GM10847 (cell line): ENCODE results near the gene TP53TG3B.
"Not testable (repeated sequence)": the region's sequence is repeated elsewhere in the genome, so short reads cannot be mapped to it uniquely, and the experiment has no call there.

ENCODE experiments used
- POLR2A ChIP-seq: IDR thresholded peaks from 2 replicates; pipeline ENCODE4 v1.6.1; 2011; ENCODE audit not compliant: insufficient read length; ENCODE audit errors: extremely low read depth

The TP53TG3B gene, protein sequence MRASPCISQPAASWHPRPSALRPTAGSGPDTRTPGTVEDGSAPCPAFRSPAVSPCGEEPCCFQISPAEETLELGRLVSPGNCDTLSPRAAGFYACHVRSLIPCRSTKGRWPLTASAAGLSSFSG

DNA sequence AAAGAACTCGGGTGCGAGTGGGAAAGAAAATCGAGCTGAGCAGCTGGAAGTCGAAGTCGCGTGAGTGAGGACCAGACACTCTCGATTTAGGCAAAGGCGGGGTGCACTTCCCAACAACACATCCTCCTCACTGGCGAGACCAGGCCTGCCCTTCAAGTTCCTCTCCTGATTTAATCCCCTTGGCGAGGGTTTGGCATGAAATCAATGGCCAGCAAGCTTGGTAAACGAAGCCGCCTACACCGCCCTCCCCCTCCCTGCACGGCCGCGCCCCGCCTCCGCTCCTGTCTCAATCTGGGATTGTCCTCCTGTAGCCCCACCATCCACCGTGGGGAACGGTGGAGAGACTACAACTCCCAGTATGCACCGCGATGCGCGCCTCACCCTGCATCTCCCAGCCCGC lies at the start of gene TP53TG3B:
Gene TP53TG3B (plus strand): TSS at position 301 of the 400 bp plus-strand sequence. CDS start 68 bp downstream, at position 369.
- TF ChIP-seq POLR2A = not testable (repeated sequence)
